ENCODE data around the gene PVRIG. TPM values are rescaled to one million over a fixed set of nuclear protein-coding genes. Genes with fewer than 3 reads are reported as not detected.

Gene PVRIG
- total RNA-seq: 10 to 100 TPM; 70.9 to 72.5 TPM

GRCh38 chr7:100219801-100220585 is at the start of gene PVRIG:
Gene PVRIG (plus strand): TSS chr7:100219949. CDS start chr7:100219971, 22 bp downstream.

GRCh38 chr7:100177045-100178001 is 42.4 kb upstream of the PVRIG start, which contains the start of the genes GPC2 and STAG3:
Gene GPC2 (minus strand): TSS chr7:100177381. CDS start chr7:100177199, 182 bp downstream.
Gene STAG3 (plus strand): TSS chr7:100177918. CDS start chr7:100180557, 2,639 bp downstream.

Other genes with a start within 250 kb of the PVRIG start
- not detected for gene AZGP1, start 243.9 kb upstream of the PVRIG start, total RNA-seq
- 10 to 100 TPM; 61.8 to 68.2 TPM for gene ZKSCAN1, start 204.4 kb upstream of the PVRIG start, total RNA-seq
- 1 to 10 TPM; 6.7 to 7.3 TPM for gene ZSCAN21, start 170.2 kb upstream of the PVRIG start, total RNA-seq
- 10 to 100 TPM; 21.2 to 23.0 TPM for gene ZNF3, start 138.2 kb upstream of the PVRIG start, total RNA-seq
- 10 to 100 TPM; 67.0 to 69.1 TPM for gene COPS6, start 131.0 kb upstream of the PVRIG start, total RNA-seq
- gene MCM7, start 118.6 kb upstream of the PVRIG start, total RNA-seq: 100 to 1,000 TPM; 219 to 229 TPM
- gene AP4M1, start 118.3 kb upstream of the PVRIG start, total RNA-seq: 10 to 100 TPM; 12.0 to 13.8 TPM
- 10 to 100 TPM; 49.0 to 53.3 TPM for gene TAF6, start 100.6 kb upstream of the PVRIG start, total RNA-seq
- 10 to 100 TPM; 35.7 to 40.9 TPM for gene CNPY4, start 100.3 kb upstream of the PVRIG start, total RNA-seq
- gene MBLAC1, start 93.0 kb upstream of the PVRIG start, total RNA-seq: 1 to 10 TPM; 3.0 to 4.3 TPM
- 100 to 1,000 TPM; 170 to 180 TPM for gene LAMTOR4, start 71.0 kb upstream of the PVRIG start, total RNA-seq
- gene TRAPPC14, start 61.2 kb upstream of the PVRIG start, total RNA-seq: 10 to 100 TPM; 52.0 to 52.2 TPM
- gene GAL3ST4, start 51.3 kb upstream of the PVRIG start, total RNA-seq: 10 to 100 TPM; 14.8 to 14.9 TPM
- gene GPC2, start 42.6 kb upstream of the PVRIG start, total RNA-seq: 10 to 100 TPM; 15.6 to 15.7 TPM
- 10 to 100 TPM; 15.7 to 16.1 TPM for gene STAG3, start 42.0 kb upstream of the PVRIG start, total RNA-seq
- gene SPDYE3, start 87.8 kb downstream of the PVRIG start, total RNA-seq: not detected
- 10 to 100 TPM; 48.7 to 49.8 TPM for gene PILRB, start 138.2 kb downstream of the PVRIG start, total RNA-seq
- 1 to 10 TPM; 2.6 to 3.9 TPM for gene PILRA, start 153.5 kb downstream of the PVRIG start, total RNA-seq
- gene ZCWPW1, start 208.8 kb downstream of the PVRIG start, total RNA-seq: 1 to 10 TPM; 2.8 to 3.6 TPM
- gene MEPCE, start 209.9 kb downstream of the PVRIG start, total RNA-seq: 10 to 100 TPM; 44.3 to 44.5 TPM
- gene PPP1R35, start 216.5 kb downstream of the PVRIG start, total RNA-seq: 10 to 100 TPM; 70.7 to 79.2 TPM
- gene SPACDR, start 244.3 kb downstream of the PVRIG start, total RNA-seq: 1 to 10 TPM; 2.3 to 3.9 TPM